IMR-90 (cell line): ENCODE results near the gene BRSK1. TPM values are rescaled to one million over a fixed set of nuclear protein-coding genes. Genes with fewer than 3 reads are reported as not detected.

ENCODE experiments used
- ATAC-seq: fragments of 200-7000 bp; cut with Tn5 transposase; 2 replicates; pipeline ENCODE4 v1.9.1; 2020; ENCODE audit warnings: low read depth, mild to moderate bottlenecking, moderate library complexity
- BruUV-seq: library from RNA; stranded (reverse); fragments of 400-500 nt; replicated peaks from 2 replicates; lab custom pipeline; 2021; lab: Mats Ljungman, UMichigan
- CTCF ChIA-PET: fragments of 300-600 bp; formaldehyde crosslinking; extraction: SDS; loops from one replicate; lab custom pipeline; 2021; ENCODE audit warnings: antibody characterized with exemption; lab: Yijun Ruan, JAX
- POLR2A ChIA-PET: fragments of 300-600 bp; sonication (Branson Sonifier 250); formaldehyde crosslinking; loops from one replicate; lab custom pipeline; 2022; ENCODE audit warnings: antibody characterized with exemption; ENCODE audit not compliant: unreplicated experiment; lab: Charles Lee
- DNase-seq: peaks from one replicate; pipeline ENCODE4 v3.0.0; 2013
- H2AFZ ChIP-seq: replicated peaks from 2 replicates; pipeline ENCODE3; 2013; ENCODE audit warnings: low read length, mild to moderate bottlenecking; ENCODE audit not compliant: poor library complexity
- H2AK5ac ChIP-seq: 2 replicates; pipeline ENCODE4 v1.6.1; 2013; ENCODE audit warnings: low read depth, low read length, inconsistent platforms
- H2AK9ac ChIP-seq: replicated peaks from 2 replicates; pipeline ENCODE3; 2013; ENCODE audit warnings: mild to moderate bottlenecking, low read depth, low read length, moderate library complexity; ENCODE audit not compliant: poor library complexity
- H2BK120ac ChIP-seq: 2 replicates; pipeline ENCODE4 v1.6.1; 2013; ENCODE audit warnings: low read depth, low read length, inconsistent platforms
- H2BK15ac ChIP-seq: 3 replicates; pipeline ENCODE4 v1.6.1; 2013; ENCODE audit warnings: low read depth, low read length, inconsistent platforms
- H2BK20ac ChIP-seq: 2 replicates; pipeline ENCODE4 v1.6.1; 2013; ENCODE audit warnings: low read depth, mild to moderate bottlenecking, inconsistent platforms, low read length, moderate library complexity
- H2BK5ac ChIP-seq: 2 replicates; pipeline ENCODE4 v1.6.1; 2013; ENCODE audit warnings: mild to moderate bottlenecking, low read depth, low read length, inconsistent platforms; ENCODE audit not compliant: poor library complexity, severe bottlenecking
- H3K14ac ChIP-seq: replicated peaks from 2 replicates; pipeline ENCODE4 v1.6.1; 2013; ENCODE audit warnings: low read depth, low read length, inconsistent platforms
- H3K18ac ChIP-seq: 2 replicates; pipeline ENCODE4 v1.6.1; 2013; ENCODE audit warnings: low read depth, low read length, control low read depth
- H3K23ac ChIP-seq: 2 replicates; pipeline ENCODE4 v1.6.1; 2013; ENCODE audit warnings: low read depth, low read length, inconsistent platforms
- H3K27ac ChIP-seq: 2 replicates; pipeline ENCODE4 v1.5.1; 2013; ENCODE audit warnings: mild to moderate bottlenecking, control low read depth, low read length; ENCODE audit not compliant: insufficient read depth
- H3K27me3 ChIP-seq: 2 replicates; pipeline ENCODE4 v1.6.1; 2013; ENCODE audit warnings: low read length; ENCODE audit not compliant: control insufficient read depth, insufficient read depth
- H3K36me3 ChIP-seq: 2 replicates; pipeline ENCODE4 v1.6.1; 2013; ENCODE audit warnings: low read length, mixed read lengths; ENCODE audit not compliant: control insufficient read depth, insufficient read depth
- H3K4ac ChIP-seq: 2 replicates; pipeline ENCODE4 v1.6.1; 2013; ENCODE audit warnings: low read depth, low read length, inconsistent platforms
- H3K4me1 ChIP-seq: 2 replicates; pipeline ENCODE4 v1.6.1; 2013; ENCODE audit warnings: low read length, mixed read lengths; ENCODE audit not compliant: control insufficient read depth, insufficient read depth
- H3K4me2 ChIP-seq: 2 replicates; pipeline ENCODE4 v1.6.1; 2013; ENCODE audit warnings: low read depth, mild to moderate bottlenecking, control low read depth, low read length, moderate library complexity
- H3K4me3 ChIP-seq: 2 replicates; pipeline ENCODE4 v1.5.1; 2013; ENCODE audit warnings: low read depth, mild to moderate bottlenecking, control low read depth, low read length, moderate library complexity; ENCODE audit not compliant: insufficient read depth
- H3K56ac ChIP-seq: 2 replicates; pipeline ENCODE4 v1.6.1; 2013; ENCODE audit warnings: low read length, inconsistent platforms; ENCODE audit not compliant: insufficient read depth; ENCODE audit errors: extremely low read depth
- H3K79me1 ChIP-seq, 2 experiments: 2 replicates each; pipeline ENCODE4 v1.6.1; 2013; ENCODE audit warnings: low read length in 2 of 2, inconsistent platforms in 1 of 2, low read depth in 1 of 2
- H3K9ac ChIP-seq: 2 replicates; pipeline ENCODE4 v1.6.1; 2013; ENCODE audit warnings: low read depth, low read length, control low read depth
- H3K9me1 ChIP-seq: 2 replicates; pipeline ENCODE4 v1.6.1; 2013; ENCODE audit warnings: low read length, inconsistent platforms; ENCODE audit not compliant: insufficient read depth
- H3K9me3 ChIP-seq: 2 replicates; pipeline ENCODE4 v1.6.1; 2013; ENCODE audit warnings: low read length; ENCODE audit not compliant: control insufficient read depth, insufficient read depth
- H4K20me1 ChIP-seq: 2 replicates; pipeline ENCODE4 v1.6.1; 2013; ENCODE audit warnings: low read length, inconsistent platforms; ENCODE audit not compliant: insufficient read depth
- H4K5ac ChIP-seq: 2 replicates; pipeline ENCODE4 v1.6.1; 2013; ENCODE audit warnings: mild to moderate bottlenecking, low read depth, low read length, control low read depth
- H4K8ac ChIP-seq, 2 experiments: 2 replicates each; pipeline ENCODE4 v1.6.1; 2013; ENCODE audit warnings: low read depth in 2 of 2, low read length in 2 of 2, control low read depth in 1 of 2, inconsistent platforms in 1 of 2
- H4K91ac ChIP-seq: 2 replicates; pipeline ENCODE4 v1.6.1; 2013; ENCODE audit warnings: low read depth, low read length, inconsistent platforms; ENCODE audit not compliant: insufficient read depth
- CEBPB ChIP-seq: IDR thresholded peaks from 2 replicates; pipeline ENCODE4 v1.6.1; 2012; ENCODE audit warnings: low read depth, low read length, improper control_type of control experiment
- CHD1 ChIP-seq: IDR thresholded peaks from 2 replicates; pipeline ENCODE4 v1.6.1; 2012; ENCODE audit warnings: low read depth, low read length, improper control_type of control experiment
- FOS ChIP-seq: fragments of 150-350 bp; IDR thresholded peaks from 2 replicates; pipeline ENCODE4 v1.6.1; 2016; ENCODE audit warnings: low read depth, low read length
- MAZ ChIP-seq: IDR thresholded peaks from 2 replicates; pipeline ENCODE4 v1.6.1; 2012; ENCODE audit warnings: low read depth, mild to moderate bottlenecking, low read length, improper control_type of control experiment, moderate library complexity, borderline replicate concordance
- MXI1 ChIP-seq: IDR thresholded peaks from 2 replicates; pipeline ENCODE4 v1.6.1; 2012; ENCODE audit warnings: low read depth, mild to moderate bottlenecking, low read length, moderate library complexity, borderline replicate concordance
- POLR2A ChIP-seq: IDR thresholded peaks from 2 replicates; pipeline ENCODE4 v1.6.1; 2012; ENCODE audit warnings: mild to moderate bottlenecking, low read depth, low read length
- RAD21 ChIP-seq: IDR thresholded peaks from 2 replicates; pipeline ENCODE4 v1.6.1; 2012; ENCODE audit warnings: low read length, improper control_type of control experiment
- RFX5 ChIP-seq: IDR thresholded peaks from 2 replicates; pipeline ENCODE4 v1.8.0; 2012; ENCODE audit warnings: low read depth, mild to moderate bottlenecking, low read length, moderate library complexity
- SMC3 ChIP-seq: fragments of 150-350 bp; IDR thresholded peaks from 2 replicates; pipeline ENCODE4 v1.6.1; 2016; ENCODE audit warnings: low read depth, mild to moderate bottlenecking, antibody characterized with exemption, low read length, moderate library complexity
- WGBS, 2 experiments: methylation state at CpG; one replicate each; pipeline versions ENCODE4 v1.1.5 to v1.1.7; 2013; ENCODE audit warnings: missing lambda C conversion rate in 2 of 2; ENCODE audit not compliant: insufficient read length in 1 of 2; ENCODE audit errors: extremely low coverage in 2 of 2; 5-methylcytosine and 5-hydroxymethylcytosine counted together
- dilution Hi-C: fragments of 300-500 bp; cut with HindIII; formaldehyde crosslinking; loops from one replicate; pipeline ENCODE4 v1.14.3; 2018; ENCODE audit warnings: low sequenced_read_pairs; ENCODE audit not compliant: unreplicated experiment
- in situ Hi-C: fragments of 300-500 bp; cut with MboI; formaldehyde crosslinking; loops from 3 replicates; pipeline ENCODE4 v1.14.3; 2019; ENCODE audit warnings: low sequenced_read_pairs, inconsistent platforms, mixed read lengths
- intact Hi-C: fragments of 100-400 bp; cut with micrococcal nuclease; formaldehyde crosslinking; loops from 2 replicates; pipeline ENCODE4 v1.10.0; 2022
- polyA plus RNA-seq, 3 experiments: library from polyadenylated mRNA; depleted of rRNA; stranded (reverse); fragments of >200 nt; gene quantifications; 2 replicates each; pipeline ENCODE4 v1.2.3, GENCODE V29; 2012; ENCODE audit warnings: low replicate concordance in 1 of 3
- total RNA-seq: library from RNA; depleted of rRNA; stranded (reverse); fragments of >200 nt; gene quantifications from 2 replicates; pipeline ENCODE4 v1.2.3, GENCODE V29; 2012
- TF ChIP-seq, protein P1 (sequence below): fragments of 150-350 bp; IDR thresholded peaks from 2 replicates; pipeline ENCODE4 v1.6.1; 2017; ENCODE audit warnings: mild to moderate bottlenecking, antibody characterized with exemption, low read length, low read depth

The BRSK1 gene
- total and polyA plus RNA-seq, 2 of the 4 experiments (the other 2 are of a cell fraction): 2.5 to 22.3 TPM

DNA sequence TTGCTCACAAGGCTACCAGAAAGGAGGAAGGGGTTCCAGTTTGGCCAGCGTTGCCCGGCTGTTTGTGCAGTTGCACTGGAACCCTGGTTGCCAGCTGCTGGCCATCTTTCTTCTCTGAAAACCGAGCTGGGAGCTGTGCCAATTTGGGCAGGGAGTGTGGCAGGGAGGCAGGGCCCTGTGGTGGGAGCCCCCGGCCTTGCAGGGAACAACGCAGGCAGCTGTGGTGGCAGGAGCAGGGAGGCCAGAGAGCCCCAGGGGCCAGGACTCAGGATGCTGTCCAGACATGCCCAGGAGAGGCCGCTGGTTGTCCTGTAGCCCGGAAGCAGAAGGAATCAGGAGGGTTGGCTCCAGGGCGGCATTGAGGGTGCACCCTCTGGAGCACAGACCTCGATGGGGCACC, 60.6 kb downstream of the BRSK1 start (continued):
- TF ChIP-seq CHD1: no peak
- no peak for TF ChIP-seq MXI1
- no peak for TF ChIP-seq MAZ
- TF ChIP-seq CEBPB: no peak
- no peak for TF ChIP-seq RAD21
- TF ChIP-seq FOS: no peak
- no peak for TF ChIP-seq POLR2A

DNA sequence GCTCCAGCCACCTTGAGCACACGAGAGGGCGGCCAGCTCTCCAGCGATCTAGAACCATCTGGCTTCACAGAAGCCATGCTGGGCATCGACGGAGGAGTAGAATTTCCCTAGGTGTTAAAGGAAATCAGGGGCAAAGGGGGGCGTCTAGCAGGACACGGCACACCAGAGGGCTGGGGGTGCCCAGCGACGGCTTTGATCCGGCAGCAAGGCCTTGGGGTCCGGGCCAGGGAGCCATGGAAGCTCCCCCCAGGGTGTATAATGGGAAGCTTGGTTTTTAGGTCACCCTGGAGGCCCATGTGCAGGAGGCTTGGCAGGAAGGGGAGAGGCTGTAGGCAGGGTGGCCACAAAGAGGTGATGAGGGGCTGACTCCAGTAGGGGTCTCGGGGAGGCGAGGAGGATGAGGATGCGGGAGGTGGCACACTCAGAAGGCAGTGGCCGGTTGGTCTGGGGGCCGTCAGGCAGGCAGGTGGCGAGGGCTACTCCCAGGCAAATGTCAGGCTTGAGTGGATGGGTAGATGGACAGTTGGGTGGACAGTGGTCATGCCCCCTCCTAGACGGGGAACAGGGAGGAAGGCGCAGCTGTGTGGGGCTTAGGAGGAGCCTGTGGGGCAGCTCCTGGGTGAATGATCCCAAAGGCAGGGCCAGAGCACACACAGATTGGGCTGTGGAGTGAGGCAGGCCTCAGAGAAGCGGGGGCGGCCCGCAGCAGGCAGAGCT, 61.5 kb downstream of the BRSK1 start:
- DNase-seq: no peak
- Histone ChIP-seq H4K5ac (no peak overlapping the region), H3K14ac (no peak overlapping the region), H3K4me2 (no peak overlapping the region), H3K18ac (no peak overlapping the region), H3K9me3 (no peaks in the 10 kb centered on the region), H4K91ac (no peak overlapping the region), H2BK15ac (no peak overlapping the region), H2BK120ac (no peak overlapping the region), H2AFZ (no peak overlapping the region), H3K27ac (no peak overlapping the region), H2BK5ac (no peak overlapping the region), H2AK5ac (peak overlapping the region; percentile 43; the same call in 1 of the 2 replicates), H3K56ac (no peak overlapping the region), H3K23ac (no peak overlapping the region), H4K8ac (no peak overlapping the region), H3K79me1 (peaks cover 4 to 15% of the 10 kb centered on the region in 2 experiments; a peak in 3 of 4 replicates), H2BK20ac (no peak overlapping the region), H3K9me1 (peaks cover 6% of the 10 kb centered on the region; the same call in 1 of the 2 replicates), H3K4ac (peak overlapping the region; percentile 27; the same call in 1 of the 2 replicates), H4K20me1 (peaks cover 6% of the 10 kb centered on the region), H3K4me1 (peaks cover 10% of the 10 kb centered on the region), H2AK9ac (peak overlapping the region; percentile 78), H3K9ac (no peak overlapping the region), H3K4me3 (no peak overlapping the region), H3K36me3 (peaks cover 18% of the 10 kb centered on the region; the same call in 1 of the 2 replicates), H3K27me3 (no peaks in the 10 kb centered on the region)
- in situ Hi-C loops: no loop called here
- dilution Hi-C loops: no loop called here
- BruUV-seq: no TSS peak
- no peak for ATAC-seq
- intact Hi-C loops: no loop called here
- ChIA-PET POLR2A (no interaction called here), CTCF (no interaction called here)
- TF ChIP-seq MAZ: no peak
- TF ChIP-seq MXI1: no peak
- TF ChIP-seq SMC3: no peak
- no peak for TF ChIP-seq RFX5
- TF ChIP-seq FOS: no peak
- TF ChIP-seq, protein P1, sequence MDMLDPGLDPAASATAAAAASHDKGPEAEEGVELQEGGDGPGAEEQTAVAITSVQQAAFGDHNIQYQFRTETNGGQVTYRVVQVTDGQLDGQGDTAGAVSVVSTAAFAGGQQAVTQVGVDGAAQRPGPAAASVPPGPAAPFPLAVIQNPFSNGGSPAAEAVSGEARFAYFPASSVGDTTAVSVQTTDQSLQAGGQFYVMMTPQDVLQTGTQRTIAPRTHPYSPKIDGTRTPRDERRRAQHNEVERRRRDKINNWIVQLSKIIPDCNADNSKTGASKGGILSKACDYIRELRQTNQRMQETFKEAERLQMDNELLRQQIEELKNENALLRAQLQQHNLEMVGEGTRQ: no peak
- no peak for TF ChIP-seq RAD21
- 93% methylated on average over 5 of the region's 22 CpGs; no CpG with 5 or more reads in 1 of the 2 experiments for WGBS, 2 experiments
